Osteoblast (primary cell): ENCODE data around the gene DNAH9. TPM values are rescaled to one million over a fixed set of nuclear protein-coding genes. Genes with fewer than 3 reads are reported as not detected.

ENCODE experiments used
- DNase-seq: peaks from one replicate; pipeline ENCODE4 v3.0.0; 2011; ENCODE audit warnings: low spot score, mixed read lengths; ENCODE audit not compliant: insufficient read length; ENCODE audit errors: missing footprints
- H2AFZ ChIP-seq: 2 replicates; pipeline ENCODE4 v1.6.0; 2011; ENCODE audit warnings: mild to moderate bottlenecking, low read length
- H3K27ac ChIP-seq: 2 replicates; pipeline ENCODE4 v1.5.1; 2011; ENCODE audit warnings: mild to moderate bottlenecking, low read depth, low read length, moderate library complexity
- H3K27me3 ChIP-seq: 2 replicates; pipeline ENCODE4 v1.6.0; 2012; ENCODE audit warnings: mild to moderate bottlenecking, control low read depth, inconsistent platforms, low read length, moderate library complexity; ENCODE audit not compliant: insufficient read depth
- H3K36me3 ChIP-seq: 2 replicates; pipeline ENCODE4 v1.5.1; 2011; ENCODE audit warnings: mild to moderate bottlenecking, low read length, control low read depth, moderate library complexity; ENCODE audit not compliant: insufficient read depth
- H3K4me1 ChIP-seq: 2 replicates; pipeline ENCODE4 v1.5.1; 2011; ENCODE audit warnings: mild to moderate bottlenecking, low read length, control low read depth, moderate library complexity; ENCODE audit not compliant: insufficient read depth
- H3K4me2 ChIP-seq: 2 replicates; pipeline ENCODE4 v1.6.0; 2011; ENCODE audit warnings: mild to moderate bottlenecking, low read length; ENCODE audit not compliant: insufficient read depth
- H3K4me3 ChIP-seq: fragments of 200-600 bp; sonication (generic); 3 replicates; pipeline ENCODE4 v1.5.1; 2012; ENCODE audit warnings: mild to moderate bottlenecking, low read length, inconsistent platforms; ENCODE audit not compliant: insufficient read depth
- H3K79me2 ChIP-seq: 2 replicates; pipeline ENCODE4 v1.6.0; 2012; ENCODE audit warnings: mild to moderate bottlenecking, low read length, control low read depth, inconsistent platforms; ENCODE audit not compliant: insufficient read depth
- H3K9me3 ChIP-seq: 2 replicates; pipeline ENCODE4 v1.5.1; 2011; ENCODE audit warnings: low read depth, low read length, control low read depth
- H4K20me1 ChIP-seq: 2 replicates; pipeline ENCODE4 v1.6.0; 2012; ENCODE audit warnings: mild to moderate bottlenecking, low read length, control low read depth; ENCODE audit not compliant: insufficient read depth
- total RNA-seq: library from RNA; depleted of rRNA; stranded (reverse); fragments of >200 nt; gene quantifications from 2 replicates; pipeline ENCODE4 v1.2.3, GENCODE V29; 2012
- TF ChIP-seq, protein P1 (sequence below): IDR thresholded peaks from 2 replicates; pipeline ENCODE4 v1.5.1; 2011; ENCODE audit warnings: mild to moderate bottlenecking, low read depth, low read length, moderate library complexity; ENCODE audit errors: extremely low read depth

DNAH9 gene
- total RNA-seq, 1 donor = not detected

- Histone ChIP-seq H3K9me3 (no peaks in the 10 kb centered on the region), H2AFZ (no peak overlapping the region), H3K4me3 (no peak overlapping the region), H4K20me1 (no peaks in the 10 kb centered on the region), H3K27ac (no peak overlapping the region), H3K79me2 (no peaks in the 10 kb centered on the region), H3K36me3 (no peaks in the 10 kb centered on the region), H3K4me1 (no peaks in the 10 kb centered on the region), H3K27me3 (no peaks in the 10 kb centered on the region), H3K4me2 (no peak overlapping the region)
- DNase-seq = no peak
- TF ChIP-seq, protein P1, sequence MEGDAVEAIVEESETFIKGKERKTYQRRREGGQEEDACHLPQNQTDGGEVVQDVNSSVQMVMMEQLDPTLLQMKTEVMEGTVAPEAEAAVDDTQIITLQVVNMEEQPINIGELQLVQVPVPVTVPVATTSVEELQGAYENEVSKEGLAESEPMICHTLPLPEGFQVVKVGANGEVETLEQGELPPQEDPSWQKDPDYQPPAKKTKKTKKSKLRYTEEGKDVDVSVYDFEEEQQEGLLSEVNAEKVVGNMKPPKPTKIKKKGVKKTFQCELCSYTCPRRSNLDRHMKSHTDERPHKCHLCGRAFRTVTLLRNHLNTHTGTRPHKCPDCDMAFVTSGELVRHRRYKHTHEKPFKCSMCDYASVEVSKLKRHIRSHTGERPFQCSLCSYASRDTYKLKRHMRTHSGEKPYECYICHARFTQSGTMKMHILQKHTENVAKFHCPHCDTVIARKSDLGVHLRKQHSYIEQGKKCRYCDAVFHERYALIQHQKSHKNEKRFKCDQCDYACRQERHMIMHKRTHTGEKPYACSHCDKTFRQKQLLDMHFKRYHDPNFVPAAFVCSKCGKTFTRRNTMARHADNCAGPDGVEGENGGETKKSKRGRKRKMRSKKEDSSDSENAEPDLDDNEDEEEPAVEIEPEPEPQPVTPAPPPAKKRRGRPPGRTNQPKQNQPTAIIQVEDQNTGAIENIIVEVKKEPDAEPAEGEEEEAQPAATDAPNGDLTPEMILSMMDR = no peak
Measured at GRCh38 chr17:11768981-11769380, 170.7 kb downstream of the DNAH9 start.

DNA sequence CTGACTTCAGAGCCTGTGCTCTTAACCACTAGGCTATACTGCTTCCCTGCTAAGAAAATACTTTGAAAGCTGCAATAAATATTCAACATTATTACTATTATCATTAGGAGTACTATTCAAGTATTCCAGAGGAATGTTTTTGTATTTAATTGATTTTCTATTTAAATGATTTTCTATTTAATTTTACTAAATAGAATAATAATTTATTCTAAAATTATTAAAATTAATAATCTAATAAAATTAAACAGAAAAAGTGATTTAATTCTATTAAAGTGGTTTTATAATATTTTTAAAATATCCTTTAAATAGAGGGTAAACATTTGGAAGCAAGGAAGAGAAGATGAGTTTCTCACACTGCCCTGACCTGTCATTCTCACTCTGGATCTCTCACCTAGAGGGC is 173.8 kb downstream of the DNAH9 start:
- DNase-seq = no peak
- TF ChIP-seq, protein P1 = no peak

GRCh38 chr17:11779892-11780291 is 181.6 kb downstream of the DNAH9 start:
- Histone ChIP-seq H3K27me3 (no peaks in the 10 kb centered on the region), H3K36me3 (no peaks in the 10 kb centered on the region), H4K20me1 (no peaks in the 10 kb centered on the region), H3K27ac (no peak overlapping the region), H3K9me3 (peaks cover 2% of the 10 kb centered on the region), H3K4me2 (no peak overlapping the region), H3K79me2 (no peaks in the 10 kb centered on the region), H2AFZ (no peak overlapping the region), H3K4me1 (no peaks in the 10 kb centered on the region), H3K4me3 (no peak overlapping the region)
- no peak for DNase-seq
- TF ChIP-seq, protein P1 = no peak

More for the DNA sequence above, 173.8 kb downstream of the DNAH9 start:
- Histone ChIP-seq H3K27ac (no peak overlapping the region), H2AFZ (no peak overlapping the region), H3K4me1 (no peaks in the 10 kb centered on the region), H3K4me3 (no peak overlapping the region), H4K20me1 (no peaks in the 10 kb centered on the region), H3K9me3 (no peaks in the 10 kb centered on the region), H3K4me2 (no peak overlapping the region), H3K27me3 (no peaks in the 10 kb centered on the region), H3K36me3 (no peaks in the 10 kb centered on the region), H3K79me2 (no peaks in the 10 kb centered on the region)

- Histone ChIP-seq H3K27me3 (no peaks in the 10 kb centered on the region), H3K79me2 (no peaks in the 10 kb centered on the region), H3K4me3 (no peak overlapping the region), H3K4me1 (no peaks in the 10 kb centered on the region), H4K20me1 (no peaks in the 10 kb centered on the region), H3K4me2 (no peak overlapping the region), H2AFZ (no peak overlapping the region), H3K36me3 (no peaks in the 10 kb centered on the region), H3K9me3 (peaks cover 2% of the 10 kb centered on the region), H3K27ac (no peak overlapping the region)
- DNase-seq = no peak
- TF ChIP-seq, protein P1 = no peak
Measured at GRCh38 chr17:11780621-11781020, 182.4 kb downstream of the DNAH9 start.
